ENCODE data around the gene CACNB4.

- no peak for TF ChIP-seq TAF1 (IDR thresholded peaks at IDR 0.05; ENCODE audit: borderline replicate concordance, insufficient read depth, low read length)
- no peak for TF ChIP-seq POLR2AphosphoS5 (IDR thresholded peaks at IDR 0.05; ENCODE audit: low read depth, low read length)
- no peak for TF ChIP-seq SIN3A (IDR thresholded peaks at IDR 0.05; ENCODE audit: borderline replicate concordance, insufficient read depth, low read length)
Observed at GRCh38 chr2:151828890-151829324, 269.9 kb downstream of the CACNB4 start.

Measured in PFSK-1 (cell line).